GM21447 (cell line): ENCODE measurements around the gene GNGT2.
"Not testable (repeated sequence)": the region's sequence is repeated elsewhere in the genome, so short reads cannot be mapped to it uniquely, and the experiment has no call there.

ENCODE experiments used
- ATAC-seq: cut with Tn5 transposase; IDR thresholded peaks from one replicate; pipeline ENCODE4 v1.9.1; 2021; ENCODE audit not compliant: unreplicated experiment

The GNGT2 gene

DNA sequence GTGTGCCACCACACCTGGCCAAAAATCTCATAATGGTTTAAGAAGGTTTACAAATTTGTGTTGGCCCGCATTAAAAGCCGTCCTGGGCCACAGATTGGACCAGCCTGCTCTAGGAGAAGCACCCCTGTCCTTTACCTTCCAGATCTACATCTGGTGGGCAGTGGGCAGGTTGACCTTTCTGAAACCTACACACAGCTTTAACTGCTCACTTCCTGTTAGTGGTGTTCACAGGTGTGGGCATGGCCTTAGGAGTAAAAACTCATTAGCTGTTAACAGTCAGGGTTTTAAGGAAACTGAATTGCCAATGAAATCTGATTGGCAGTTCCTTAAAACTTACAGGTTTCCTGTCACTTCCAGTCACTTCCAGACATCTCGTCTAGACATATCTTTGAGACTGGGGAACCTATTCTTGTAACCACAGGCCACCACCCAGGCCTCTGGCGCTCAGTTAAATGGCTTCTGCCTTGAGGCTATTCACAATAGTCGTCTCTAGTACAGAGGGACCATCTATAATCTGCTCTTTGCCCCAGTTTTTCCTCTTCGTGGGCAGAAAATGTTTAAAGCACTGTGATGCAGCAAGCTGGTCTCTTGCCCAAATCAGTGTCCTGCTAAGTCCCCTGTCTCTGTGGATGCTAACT is 29.3 kb downstream of the GNGT2 start:
- ATAC-seq, result no peak

DNA sequence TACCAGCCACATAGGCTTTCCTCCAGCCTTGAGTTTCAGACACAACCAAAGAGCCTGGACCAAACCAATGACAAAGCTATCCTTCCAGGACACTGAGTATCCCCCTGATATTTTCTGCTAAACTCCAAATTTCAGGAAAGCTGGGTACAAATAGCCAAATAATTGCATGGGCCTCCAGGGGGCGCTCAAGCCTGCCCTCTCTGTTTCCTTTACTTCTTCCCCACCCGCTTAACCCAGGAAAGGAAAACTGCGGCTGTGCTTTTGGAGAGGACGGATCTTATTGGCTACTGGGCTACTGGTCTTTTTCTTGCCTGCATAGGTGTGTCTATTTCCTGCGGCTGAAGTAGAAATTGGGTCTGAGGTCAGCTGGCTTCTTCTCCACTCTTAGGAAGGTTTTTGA is 30.1 kb downstream of the GNGT2 start:
- no peak for ATAC-seq

DNA sequence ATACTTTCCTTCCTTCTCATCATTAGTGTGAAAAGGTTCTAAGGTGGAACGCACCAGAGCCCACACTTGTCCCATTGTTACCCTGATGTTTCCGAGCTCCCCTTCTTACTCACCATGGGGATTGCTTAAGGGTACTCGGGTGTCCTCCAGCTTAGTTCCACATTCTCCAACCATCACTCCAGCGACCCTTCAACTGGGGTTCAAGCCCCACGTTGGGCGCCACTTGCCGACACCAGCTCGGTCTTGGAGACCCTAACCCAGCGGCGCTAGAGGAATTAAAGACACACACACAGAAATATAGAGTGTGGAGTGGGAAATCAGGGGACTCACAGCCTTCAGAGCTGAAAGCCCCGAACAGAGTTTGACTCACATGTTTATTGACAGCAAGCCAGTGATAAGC is 34.4 kb downstream of the GNGT2 start:
- not testable (repeated sequence) for ATAC-seq

DNA sequence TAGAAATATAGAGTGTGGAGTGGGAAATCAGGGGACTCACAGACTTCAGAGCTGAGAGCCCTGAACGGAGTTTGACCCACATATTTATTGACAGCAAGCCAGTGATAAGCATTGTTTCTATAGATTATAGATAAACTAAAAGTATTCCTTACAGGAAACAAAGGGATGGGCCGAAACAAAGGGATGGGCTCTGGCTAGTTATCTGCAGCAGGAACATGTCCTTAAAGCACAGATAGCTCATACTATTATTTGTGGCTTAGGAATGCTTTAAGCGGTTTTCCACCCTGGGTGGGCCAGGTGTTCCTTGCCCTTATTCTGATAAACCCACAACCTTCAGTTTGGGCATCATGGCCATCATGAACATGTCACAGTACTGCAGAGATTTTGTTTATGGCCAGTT is 39.7 kb downstream of the GNGT2 start:
- not testable (repeated sequence) for ATAC-seq

DNA sequence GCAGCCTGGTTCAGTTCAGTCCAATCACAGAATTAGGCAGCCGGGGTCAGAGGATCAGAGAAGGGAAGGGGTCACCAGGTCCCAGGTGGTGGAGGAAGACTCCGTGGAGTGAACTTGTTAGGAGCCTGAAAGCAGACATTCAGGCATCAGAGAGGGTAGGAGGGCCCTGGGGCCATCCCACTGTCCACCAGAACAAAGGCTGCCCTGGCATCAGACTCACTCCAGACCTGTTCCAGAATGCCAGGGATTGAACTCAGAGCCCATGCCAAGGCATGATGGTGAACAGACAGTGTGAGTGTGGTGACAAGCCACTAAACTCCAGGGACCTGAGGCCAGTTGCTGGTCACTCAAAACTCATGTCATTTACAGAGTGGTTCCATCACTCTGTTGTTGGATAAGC is 40.2 kb downstream of the GNGT2 start:
- ATAC-seq, result no peak

DNA sequence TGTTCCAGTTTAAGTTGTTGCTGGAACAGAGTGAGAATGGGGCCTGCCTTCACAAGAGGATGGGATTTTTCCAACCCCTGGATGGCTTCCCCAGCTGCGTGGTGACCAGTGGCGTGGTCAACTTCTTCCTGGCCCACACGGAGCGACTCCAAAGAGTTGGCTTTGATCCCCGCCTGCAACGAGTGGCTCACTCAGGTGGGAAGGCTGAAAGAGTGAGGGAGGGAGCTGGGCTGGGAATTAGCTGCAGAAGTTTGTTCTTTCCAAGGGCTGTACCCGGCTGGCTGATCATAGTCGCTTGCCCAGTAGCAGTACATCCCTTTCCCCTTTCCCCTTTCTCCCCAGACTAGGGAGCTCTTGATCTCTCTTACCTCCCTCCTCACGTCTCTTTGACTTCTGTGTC is 41.7 kb downstream of the GNGT2 start:
- ATAC-seq, result no peak

DNA sequence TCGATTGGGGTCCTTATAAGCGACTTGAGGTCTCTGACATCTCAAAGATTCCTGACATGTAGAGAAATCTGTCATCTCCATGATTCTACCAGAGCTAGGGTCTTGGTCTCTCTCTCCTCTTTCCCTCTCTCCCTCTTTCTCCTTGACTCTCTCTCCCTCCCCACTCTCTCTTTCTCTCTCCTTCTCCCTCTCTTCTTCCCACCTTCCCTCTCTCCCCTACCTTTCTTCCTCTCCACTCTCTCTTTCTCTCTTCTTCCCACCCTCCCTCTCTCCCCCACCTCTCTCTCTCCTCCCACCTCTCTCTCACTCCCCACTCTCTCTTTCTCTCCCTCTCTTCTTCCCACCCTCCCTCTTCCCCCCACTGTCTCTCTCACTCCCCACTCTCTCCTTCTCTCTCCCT is 45.2 kb downstream of the GNGT2 start:
- ATAC-seq, result no peak

DNA sequence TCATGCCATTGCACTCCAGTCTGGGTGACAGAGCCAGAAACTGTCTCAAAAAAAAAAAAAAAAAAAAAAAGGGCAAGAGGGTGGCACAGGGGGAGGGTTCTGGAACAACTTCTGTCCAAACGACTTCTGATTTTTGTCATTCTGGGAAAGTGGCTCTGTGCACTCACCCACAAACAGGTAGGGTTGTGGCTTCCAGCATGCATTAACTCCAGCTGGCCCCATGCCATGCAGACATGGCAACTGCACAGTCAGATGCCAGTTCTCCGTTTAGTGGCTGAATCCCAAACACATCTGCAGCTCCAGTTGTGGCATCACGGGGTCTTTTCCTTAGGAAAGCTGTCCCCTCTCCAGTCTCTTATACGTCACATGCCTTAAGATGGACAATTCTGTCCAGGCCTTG is 47.5 kb downstream of the GNGT2 start:
- no peak for ATAC-seq

DNA sequence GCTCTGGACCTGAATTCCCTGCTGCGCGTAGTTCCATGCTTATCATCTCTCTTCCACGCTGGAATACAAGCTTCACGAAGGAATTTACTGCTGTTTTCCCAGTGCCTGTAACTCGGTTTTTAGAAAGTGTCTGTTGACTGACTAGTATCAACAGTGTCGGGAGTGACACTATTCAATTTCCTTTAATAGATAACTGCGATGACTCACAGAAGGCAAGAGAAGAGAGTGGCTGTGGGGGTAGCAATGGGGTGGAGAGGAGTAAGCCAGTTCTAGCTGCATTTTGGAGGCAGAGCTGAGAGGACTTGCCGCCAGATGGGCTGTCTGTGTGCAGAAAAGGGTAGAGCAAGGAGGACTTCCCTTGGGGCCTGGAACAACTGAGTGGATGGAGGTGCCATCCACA is 52.6 kb downstream of the GNGT2 start:
- no peak for ATAC-seq

DNA sequence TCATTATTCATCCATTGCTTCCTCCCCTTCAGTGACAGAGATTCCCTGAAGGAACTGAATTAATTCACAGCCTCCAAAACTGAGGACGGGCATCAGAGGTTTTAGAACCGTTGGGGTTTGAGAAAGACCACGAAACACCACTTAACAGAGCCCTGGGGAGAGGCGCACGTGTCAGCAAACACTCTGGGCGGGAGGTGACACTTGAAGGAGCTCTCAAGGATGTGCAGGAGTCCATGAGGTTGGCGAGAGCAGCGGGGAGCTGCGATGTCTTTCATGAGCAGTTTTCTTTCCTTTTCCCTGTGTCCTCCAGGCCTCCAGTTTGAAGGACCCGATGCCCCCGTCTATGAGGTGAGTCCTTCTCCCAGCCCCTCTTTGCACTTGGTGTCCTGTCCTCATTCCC is 54.1 kb downstream of the GNGT2 start:
- ATAC-seq, result no peak
